Renal cortex interstitium (tissue), 3 donors: ENCODE results near the gene KANTR. TPM values are rescaled to one million over a fixed set of nuclear protein-coding genes. Genes with fewer than 3 reads are reported as not detected.

Source experiments
- polyA plus RNA-seq, 3 donors: library from polyadenylated mRNA; unstranded; fragments of 120-200 nt; gene quantifications; one replicate each; pipeline ENCODE4 v1.2.1, GENCODE V29; 2013; ENCODE audit not compliant: insufficient read length in 3 of 3

The KANTR gene
- polyA plus RNA-seq, 3 donors, result 11.9 to 17.2 (median 14.2) TPM

Other genes starting within 250 kb of the KANTR start
- gene XAGE3, start 226.1 kb upstream of the KANTR start, polyA plus RNA-seq, result not detected
- gene FAM156B, start 196.8 kb upstream of the KANTR start, polyA plus RNA-seq, result 10 to 100 TPM; 13.9 to 22.9 (median 18.2) TPM
- gene FAM156A, start 135.6 kb upstream of the KANTR start, polyA plus RNA-seq, result 10 to 100 TPM; 23.9 to 44.3 (median 27.6) TPM
- 10 to 100 TPM; 15.6 to 25.9 (median 16.1) TPM for gene GPR173, start 45.4 kb upstream of the KANTR start, polyA plus RNA-seq
- 10 to 100 TPM; 30.0 to 39.3 (median 33.4) TPM for gene TSPYL2, start 11.8 kb upstream of the KANTR start, polyA plus RNA-seq
- gene KDM5C, start 131.1 kb downstream of the KANTR start, polyA plus RNA-seq, result 100 to 1,000 TPM in 1 of 3 donors, 10 to 100 TPM in 2; 72.0 to 105 (median 78.0) TPM
- 10 to 100 TPM; 12.9 to 21.1 (median 15.3) TPM for gene IQSEC2, start 187.4 kb downstream of the KANTR start, polyA plus RNA-seq